ENCODE results near the gene TCL1B. TPM values are rescaled to one million over a fixed set of nuclear protein-coding genes. Genes with fewer than 3 reads are reported as not detected.

TCL1B gene
- polyA plus RNA-seq, 2 of the 4 experiments (the other 2 are of a cell fraction) = not detected

- CTCF ChIA-PET = no interaction called here
- no peak overlapping the region for H3K27ac ChIP-seq
Observed at GRCh38 chr14:95696741-95697140, 10.5 kb downstream of the TCL1B start.

GRCh38 chr14:95697764-95698163 is 11.5 kb downstream of the TCL1B start:
- no peak for ATAC-seq
- H3K4me3 ChIP-seq = no peak overlapping the region
- H3K4me1 ChIP-seq = no peaks in the 10 kb centered on the region
- TF ChIP-seq NPAS2 (CRISPR knock-in tag; IDR thresholded peaks at IDR 0.05; ENCODE audit: borderline replicate concordance) (no peak), MAZ (IDR thresholded peaks at IDR 0.05; ENCODE audit: borderline replicate concordance, low read depth, low read length) (no peak), EP300 (IDR thresholded peaks at IDR 0.05) (no peak), CTCF (IDR thresholded peaks at IDR 0.05) (no peak), RARB (CRISPR knock-in tag; IDR thresholded peaks at IDR 0.05) (no peak), KDM1A (IDR thresholded peaks at IDR 0.05; ENCODE audit: low read depth) (no peak), RAD21 (conservative IDR thresholded peaks at IDR 0.05 in 1 of 2, IDR thresholded peaks at IDR 0.05 in 1 of 2) (no peak), CHD4 (IDR thresholded peaks at IDR 0.05; ENCODE audit: borderline replicate concordance) (no peak), NR3C1 (IDR thresholded peaks at IDR 0.05) (no peak)
- H3K4me2 ChIP-seq = no peak overlapping the region
- 2% methylated on average over 7 of the region's 7 CpGs for WGBS (ENCODE audit: missing lambda C conversion rate)
- ChIA-PET POLR2A (no interaction called here), CTCF (interaction anchor here (0.7 kb wide), 1 partner anchor 12 kb away, joined by 3 read pairs; no protein-coding TSS in a partner anchor)
- H3K9me3 ChIP-seq = no peaks in the 10 kb centered on the region
- H3K27ac ChIP-seq = no peak overlapping the region
- no peak for FAIRE-seq
- DNase-seq (ENCODE audit: low read depth in 1 of 2, low spot score in 1 of 2) = no peak

More at GRCh38 chr14:95696741-95697140, 10.5 kb downstream of the TCL1B start:
- no peaks in the 10 kb centered on the region for H3K9me3 ChIP-seq
- no peak for ATAC-seq
- no peaks in the 10 kb centered on the region for H3K4me1 ChIP-seq
- H3K4me3 ChIP-seq = no peak overlapping the region
- WGBS (ENCODE audit: missing lambda C conversion rate) = 52% methylated on average over 14 of the region's 15 CpGs
- no peak for DNase-seq (ENCODE audit: low read depth in 1 of 2, low spot score in 1 of 2)
- POLR2A ChIA-PET = no interaction called here
- TF ChIP-seq ZSCAN20 (CRISPR knock-in tag; IDR thresholded peaks at IDR 0.05) (no peak), MYC (IDR thresholded peaks at IDR 0.05; ENCODE audit: borderline replicate concordance, low read length) (no peak), PHF8 (IDR thresholded peaks at IDR 0.05; ENCODE audit: borderline replicate concordance, low read depth) (no peak), EHF (CRISPR knock-in tag; IDR thresholded peaks at IDR 0.05) (no peak), KDM5A (IDR thresholded peaks at IDR 0.05) (no peak), HES2 (IDR thresholded peaks at IDR 0.05) (no peak), JUN (IDR thresholded peaks at IDR 0.05) (no peak), POLR2AphosphoS2 (conservative IDR thresholded peaks at IDR 0.05; ENCODE audit: low read length) (no peak), NPAS2 (CRISPR knock-in tag; IDR thresholded peaks at IDR 0.05; ENCODE audit: borderline replicate concordance) (no peak), CTCF (IDR thresholded peaks at IDR 0.05) (no peak), SREBF2 (IDR thresholded peaks at IDR 0.05) (no peak), ESRRA (IDR thresholded peaks at IDR 0.05; ENCODE audit: borderline replicate concordance, low read length) (no peak), MAX (IDR thresholded peaks at IDR 0.05) (no peak), ATOH8 (CRISPR knock-in tag; IDR thresholded peaks at IDR 0.05; ENCODE audit: low read depth) (no peak), ZNF302 (CRISPR knock-in tag; IDR thresholded peaks at IDR 0.05) (no peak), CBX2 (IDR thresholded peaks at IDR 0.05; ENCODE audit: borderline replicate concordance, low read depth) (no peak), PBX3 (IDR thresholded peaks at IDR 0.05) (no peak)
- no peak for FAIRE-seq
- H3K4me2 ChIP-seq = no peak overlapping the region
